H1 (cell line): ENCODE measurements around the gene ZNF175. TPM values are rescaled to one million over a fixed set of nuclear protein-coding genes. Genes with fewer than 3 reads are reported as not detected.

ENCODE experiments used
- CTCF ChIA-PET: fragments of 300-600 bp; sonication (Branson Sonifier 250); formaldehyde crosslinking; loops from one replicate; lab custom pipeline; 2021; ENCODE audit not compliant: partially characterized antibody; lab: Charles Lee
- POLR2A ChIA-PET: fragments of 300-600 bp; sonication (Branson Sonifier 250); formaldehyde crosslinking; loops from one replicate; lab custom pipeline; 2021; ENCODE audit warnings: inconsistent platforms; ENCODE audit not compliant: partially characterized antibody; lab: Charles Lee
- DNase-seq, 2 experiments: peaks; one replicate each; pipeline versions ENCODE4 v3.0.0 to v3.0.0-alpha.2; 2010 to 2022; ENCODE audit warnings: low spot score in 2 of 2, low read depth in 1 of 2, mixed read lengths in 1 of 2
- FAIRE-seq: peaks from 2 replicates; lab custom pipeline; 2011; peaks lifted over from hg19 to GRCh38; lab: Jason Lieb, UNC
- H2AFZ ChIP-seq: 2 replicates; pipeline ENCODE4 v1.8.1; 2012; ENCODE audit warnings: low read length, inconsistent platforms
- H2AK5ac ChIP-seq: 2 replicates; pipeline ENCODE4 v1.6.1; 2013; ENCODE audit warnings: low read depth, low read length
- H2BK120ac ChIP-seq: replicated peaks from 2 replicates; pipeline ENCODE3; 2013; ENCODE audit warnings: low read depth, low read length, inconsistent platforms
- H2BK12ac ChIP-seq: 2 replicates; pipeline ENCODE4 v1.6.1; 2013; ENCODE audit warnings: low read depth, low read length
- H2BK15ac ChIP-seq: 2 replicates; pipeline ENCODE4 v1.6.1; 2013; ENCODE audit warnings: low read length
- H2BK20ac ChIP-seq: 2 replicates; pipeline ENCODE4 v1.6.1; 2013; ENCODE audit warnings: low read length
- H2BK5ac ChIP-seq: 2 replicates; pipeline ENCODE4 v1.6.1; 2013; ENCODE audit warnings: low read depth, low read length
- H3K14ac ChIP-seq: 2 replicates; pipeline ENCODE4 v1.6.1; 2013; ENCODE audit warnings: inconsistent platforms; ENCODE audit not compliant: insufficient read length
- H3K18ac ChIP-seq: 2 replicates; pipeline ENCODE4 v1.6.1; 2013; ENCODE audit warnings: low read length; ENCODE audit errors: extremely low read depth
- H3K23ac ChIP-seq: 2 replicates; pipeline ENCODE4 v1.6.1; 2013; ENCODE audit warnings: inconsistent platforms; ENCODE audit not compliant: insufficient read length
- H3K23me2 ChIP-seq: 2 replicates; pipeline ENCODE4 v1.6.1; 2013; ENCODE audit warnings: low read depth, low read length
- H3K27ac ChIP-seq: 2 replicates; pipeline ENCODE4 v1.6.1; 2011; ENCODE audit warnings: low read depth, low read length, inconsistent platforms
- H3K27me3 ChIP-seq, 4 experiments: replicated peaks in 1 of 4; 1 replicate in 1 of 4; 2 replicates in 3 of 4; pipeline versions ENCODE4 v1.6.1 to v1.8.1; 2011 to 2013; ENCODE audit warnings: low read length in 3 of 4, mild to moderate bottlenecking in 3 of 4, inconsistent platforms in 2 of 4, mixed read lengths in 2 of 4, moderate library complexity in 1 of 4; ENCODE audit not compliant: control insufficient read depth in 3 of 4, insufficient read depth in 3 of 4; ENCODE audit errors: extremely low read depth in 1 of 4
- H3K36me3 ChIP-seq, 4 experiments: 2 replicates each; pipeline versions ENCODE4 v1.6.1 to v1.8.1; 2011 to 2013; ENCODE audit warnings: mild to moderate bottlenecking in 4 of 4, low read length in 3 of 4, moderate library complexity in 2 of 4, control low read depth in 1 of 4, inconsistent platforms in 1 of 4; ENCODE audit not compliant: insufficient read depth in 4 of 4, control insufficient read depth in 2 of 4
- H3K4ac ChIP-seq: replicated peaks from 2 replicates; pipeline ENCODE3; 2013; ENCODE audit warnings: low read length, low read depth, mixed read lengths, inconsistent platforms; ENCODE audit not compliant: insufficient read length
- H3K4me1 ChIP-seq, 4 experiments: replicated peaks in 1 of 4; 1 replicate in 1 of 4; 2 replicates in 3 of 4; pipeline versions ENCODE4 v1.6.1 to v1.8.1; 2011 to 2013; ENCODE audit warnings: low read length in 3 of 4, inconsistent platforms in 2 of 4, mixed read lengths in 1 of 4; ENCODE audit not compliant: insufficient read depth in 4 of 4, control insufficient read depth in 3 of 4
- H3K4me2 ChIP-seq, 2 experiments: 2 replicates each; pipeline versions ENCODE4 v1.6.1 to v1.8.1; 2011 to 2013; ENCODE audit warnings: low read depth in 2 of 2, low read length in 2 of 2, control low read depth in 1 of 2, inconsistent platforms in 1 of 2, mild to moderate bottlenecking in 1 of 2; ENCODE audit not compliant: insufficient read depth in 1 of 2
- H3K4me3 ChIP-seq, 4 experiments: fragments of 200-600, 300-600 bp in 1 of 4; sonication (generic), shearing (Covaris generic), sonication (Bioruptor Twin) in 1 of 4; 2 replicates each; pipeline versions ENCODE4 v1.5.1 to v1.8.1; 2011 to 2016; ENCODE audit warnings: low read length in 4 of 4, low read depth in 3 of 4, control low read depth in 2 of 4, inconsistent platforms in 2 of 4, mild to moderate bottlenecking in 2 of 4, mixed read lengths in 1 of 4, moderate library complexity in 1 of 4; ENCODE audit not compliant: insufficient read depth in 2 of 4; ENCODE audit errors: extremely low read depth in 1 of 4
- H3K56ac ChIP-seq: replicated peaks from 2 replicates; pipeline ENCODE3; 2013; ENCODE audit warnings: low read depth, mild to moderate bottlenecking, mixed read lengths, low read length, inconsistent platforms; ENCODE audit not compliant: insufficient read length
- H3K79me1 ChIP-seq: 2 replicates; pipeline ENCODE4 v1.6.1; 2013; ENCODE audit warnings: low read depth, low read length, control low read depth
- H3K79me2 ChIP-seq, 2 experiments: 2 replicates each; pipeline versions ENCODE4 v1.6.1 to v1.8.1; 2012 to 2013; ENCODE audit warnings: low read length in 2 of 2, mild to moderate bottlenecking in 2 of 2, inconsistent platforms in 1 of 2; ENCODE audit not compliant: insufficient read depth in 2 of 2, control insufficient read depth in 1 of 2
- H3K9ac ChIP-seq, 4 experiments: replicated peaks in 1 of 4; 1 replicate in 1 of 4; 2 replicates in 3 of 4; pipeline versions ENCODE4 v1.6.1 to v1.8.1; 2011 to 2013; ENCODE audit warnings: low read depth in 3 of 4, low read length in 3 of 4, control low read depth in 2 of 4, mild to moderate bottlenecking in 2 of 4, moderate library complexity in 2 of 4, inconsistent platforms in 1 of 4; ENCODE audit errors: extremely low read depth in 1 of 4
- H3K9me3 ChIP-seq, 2 experiments: 2 replicates each; pipeline versions ENCODE4 v1.6.1 to v1.8.1; 2012 to 2013; ENCODE audit warnings: mild to moderate bottlenecking in 2 of 2, moderate library complexity in 2 of 2, control low read depth in 1 of 2, inconsistent platforms in 1 of 2, low read depth in 1 of 2, low read length in 1 of 2, mixed read lengths in 1 of 2; ENCODE audit not compliant: insufficient read depth in 2 of 2
- H4K20me1 ChIP-seq, 2 experiments: replicated peaks in 1 of 2; 2 replicates each; pipeline versions ENCODE3 to v1.8.1; 2011 to 2013; ENCODE audit warnings: inconsistent platforms in 2 of 2, low read length in 2 of 2, mild to moderate bottlenecking in 1 of 2; ENCODE audit not compliant: insufficient read depth in 2 of 2, control insufficient read depth in 1 of 2
- H4K5ac ChIP-seq: 2 replicates; pipeline ENCODE4 v1.6.1; 2013; ENCODE audit warnings: low read length, low read depth, mixed read lengths, inconsistent platforms; ENCODE audit not compliant: insufficient read length
- H4K8ac ChIP-seq: 2 replicates; pipeline ENCODE4 v1.8.0; 2013; ENCODE audit warnings: mild to moderate bottlenecking, moderate library complexity, low read length, inconsistent platforms; ENCODE audit not compliant: insufficient read depth; ENCODE audit errors: extremely low read depth
- H4K91ac ChIP-seq: replicated peaks from 2 replicates; pipeline ENCODE3; 2013; ENCODE audit warnings: low read length, mixed read lengths, inconsistent platforms; ENCODE audit not compliant: insufficient read length
- ATF2 ChIP-seq: IDR thresholded peaks from 2 replicates; pipeline ENCODE4 v1.6.1; 2012; ENCODE audit warnings: low read length, inconsistent platforms
- BACH1 ChIP-seq: IDR thresholded peaks from 2 replicates; pipeline ENCODE4 v1.6.1; 2012; ENCODE audit warnings: low read length, improper control_type of control experiment
- CEBPB ChIP-seq: IDR thresholded peaks from 2 replicates; pipeline ENCODE4 v1.6.1; 2012; ENCODE audit warnings: low read depth, low read length
- KDM1A ChIP-seq: fragments of 200-600, 300-600 bp; sonication (generic); IDR thresholded peaks from 2 replicates; pipeline ENCODE4 v1.7.1; 2016; ENCODE audit warnings: mild to moderate bottlenecking, low read length, borderline replicate concordance
- MAFK ChIP-seq: IDR thresholded peaks from 2 replicates; pipeline ENCODE4 v1.6.1; 2012; ENCODE audit warnings: low read depth, mild to moderate bottlenecking, improper control_type of control experiment, low read length
- POLR2A ChIP-seq, 2 experiments: IDR thresholded peaks; 1 replicate in 1 of 2; 2 replicates in 1 of 2; pipeline ENCODE4 v1.6.1; 2011; ENCODE audit warnings: low read depth in 2 of 2, low read length in 2 of 2, mild to moderate bottlenecking in 2 of 2; ENCODE audit errors: control extremely low read depth in 1 of 2
- RBBP5 ChIP-seq: IDR thresholded peaks from 2 replicates; pipeline ENCODE4 v1.7.1; 2012; ENCODE audit warnings: low read depth, mild to moderate bottlenecking, inconsistent platforms, low read length, moderate library complexity, borderline replicate concordance
- SP2 ChIP-seq: IDR thresholded peaks from 2 replicates; pipeline ENCODE4 v1.6.1; 2012; ENCODE audit warnings: mild to moderate bottlenecking, low read length, inconsistent platforms
- TCF12 ChIP-seq: IDR thresholded peaks from 2 replicates; pipeline ENCODE4 v1.6.1; 2011; ENCODE audit warnings: low read depth, mild to moderate bottlenecking, low read length
- WGBS, 2 experiments: shearing (Covaris generic) in 1 of 2; methylation state at CpG; one replicate each; pipeline versions ENCODE4 v1.1.6 to v1.1.7; 2013 to 2015; ENCODE audit warnings: low lambda C conversion rate in 2 of 2, mixed read lengths in 2 of 2, inconsistent platforms in 1 of 2, low coverage in 1 of 2, missing lambda C conversion rate in 1 of 2; ENCODE audit not compliant: insufficient replicate concordance in 2 of 2, insufficient coverage in 1 of 2, insufficient read length in 1 of 2; ENCODE audit errors: extremely low coverage in 1 of 2, missing lambda C conversion rate in 1 of 2; 5-methylcytosine and 5-hydroxymethylcytosine counted together
- polyA plus RNA-seq, 7 experiments: library from polyadenylated mRNA; depleted of rRNA in 3 of 7; stranded (reverse) in 5 of 7; unstranded in 2 of 7; fragments of >200 nt in 5 of 7; fragments of 200-250 nt in 2 of 7; gene quantifications; 1 replicate in 5 of 7; 2 replicates in 1 of 7; 4 replicates in 1 of 7; pipeline versions ENCODE4 v1.2.1 to v1.2.3, GENCODE V29; 2011 to 2013; ENCODE audit warnings: missing spikeins in 2 of 7, mixed read lengths in 2 of 7
- total RNA-seq: library from RNA; stranded (reverse); fragmentation: NEBNext Ultra II Directional; extraction: Animal tissue kit (Norgen Biotek cat#: 25700); gene quantifications from 2 replicates; pipeline ENCODE4 v1.2.1, GENCODE V29; 2021
- TF ChIP-seq, protein P1 (sequence below): IDR thresholded peaks from 2 replicates; pipeline ENCODE4 v1.6.1; 2012; ENCODE audit warnings: inconsistent platforms

ZNF175 gene
- total and polyA plus RNA-seq, 2 of the 8 experiments (the other 6 are each of a cell fraction or from before 2014, with no cell fraction given) = 1.7 to 11.1 TPM

DNA sequence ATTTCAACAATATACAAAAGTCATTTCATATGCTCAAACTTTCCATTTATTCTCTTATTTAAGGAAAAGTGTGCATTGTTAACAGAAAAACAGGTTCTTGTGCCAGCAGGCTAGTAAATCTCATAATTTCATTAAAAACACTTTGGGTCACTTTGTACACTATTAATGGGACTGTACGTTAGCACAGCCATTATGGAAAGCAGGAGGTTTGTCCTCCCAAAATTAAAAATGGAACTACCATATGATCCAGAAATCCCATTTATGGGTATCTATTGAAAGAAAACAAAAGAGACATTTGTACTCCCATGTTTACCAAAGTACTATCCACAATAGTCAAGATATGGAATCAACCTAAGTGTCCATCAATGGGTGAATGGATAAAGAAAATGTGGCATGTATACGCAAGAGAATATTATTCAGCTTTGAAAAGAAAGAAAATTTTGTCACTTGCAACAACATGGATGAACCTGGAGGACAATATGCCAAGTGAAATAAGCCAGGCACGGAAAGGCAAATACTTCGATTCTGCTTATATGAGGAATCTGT lies 31.2 kb upstream of the ZNF175 start:
- Histone ChIP-seq H2BK5ac (no peak overlapping the region), H4K20me1 (no peaks in the 10 kb centered on the region), H2BK15ac (no peak overlapping the region), H4K8ac (no peak overlapping the region), H4K91ac (no peak overlapping the region), H3K9ac (no peak overlapping the region), H3K9me3 (peaks cover 61 to 64% of the 10 kb centered on the region in 2 experiments), H3K79me2 (no peaks in the 10 kb centered on the region), H3K27me3 (no peaks in the 10 kb centered on the region), H3K23me2 (no peaks in the 10 kb centered on the region), H3K4ac (no peak overlapping the region), H2BK12ac (no peak overlapping the region), H3K56ac (no peak overlapping the region), H3K36me3 (no peaks in the 10 kb centered on the region), H2AFZ (no peak overlapping the region), H3K14ac (no peak overlapping the region), H3K4me1 (no peaks in the 10 kb centered on the region), H2AK5ac (no peak overlapping the region), H3K18ac (no peak overlapping the region), H2BK120ac (no peak overlapping the region), H2BK20ac (no peak overlapping the region), H3K79me1 (no peaks in the 10 kb centered on the region), H3K23ac (no peak overlapping the region), H3K27ac (no peak overlapping the region), H4K5ac (no peak overlapping the region), H3K4me3 (no peak overlapping the region), H3K4me2 (no peak overlapping the region)
- POLR2A ChIA-PET = no interaction called here
- FAIRE-seq (no peak), DNase-seq (no peak)
- CTCF ChIA-PET = no interaction called here
- TF ChIP-seq TCF12 (no peak), POLR2A (IDR thresholded peaks at IDR 0.05; ENCODE audit: control extremely low read depth in 1 of 2, low read depth in 2 of 2, low read length in 2 of 2) (no peak), KDM1A (no peak), BACH1 (no peak), ATF2 (no peak), RBBP5 (no peak), CEBPB (no peak), SP2 (no peak), MAFK (no peak)
- TF ChIP-seq, protein P1, sequence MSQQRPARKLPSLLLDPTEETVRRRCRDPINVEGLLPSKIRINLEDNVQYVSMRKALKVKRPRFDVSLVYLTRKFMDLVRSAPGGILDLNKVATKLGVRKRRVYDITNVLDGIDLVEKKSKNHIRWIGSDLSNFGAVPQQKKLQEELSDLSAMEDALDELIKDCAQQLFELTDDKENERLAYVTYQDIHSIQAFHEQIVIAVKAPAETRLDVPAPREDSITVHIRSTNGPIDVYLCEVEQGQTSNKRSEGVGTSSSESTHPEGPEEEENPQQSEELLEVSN = no peak
- 74% methylated on average over 4 of the region's 4 CpGs; no CpG with 5 or more reads in 1 of the 2 experiments for WGBS, 2 experiments
